Measurements from ENCODE around the gene RNPEPL1.
"Not testable (repeated sequence)": the region's sequence is repeated elsewhere in the genome, so short reads cannot be mapped to it uniquely, and the experiment has no call there.

RNPEPL1 gene, protein sequence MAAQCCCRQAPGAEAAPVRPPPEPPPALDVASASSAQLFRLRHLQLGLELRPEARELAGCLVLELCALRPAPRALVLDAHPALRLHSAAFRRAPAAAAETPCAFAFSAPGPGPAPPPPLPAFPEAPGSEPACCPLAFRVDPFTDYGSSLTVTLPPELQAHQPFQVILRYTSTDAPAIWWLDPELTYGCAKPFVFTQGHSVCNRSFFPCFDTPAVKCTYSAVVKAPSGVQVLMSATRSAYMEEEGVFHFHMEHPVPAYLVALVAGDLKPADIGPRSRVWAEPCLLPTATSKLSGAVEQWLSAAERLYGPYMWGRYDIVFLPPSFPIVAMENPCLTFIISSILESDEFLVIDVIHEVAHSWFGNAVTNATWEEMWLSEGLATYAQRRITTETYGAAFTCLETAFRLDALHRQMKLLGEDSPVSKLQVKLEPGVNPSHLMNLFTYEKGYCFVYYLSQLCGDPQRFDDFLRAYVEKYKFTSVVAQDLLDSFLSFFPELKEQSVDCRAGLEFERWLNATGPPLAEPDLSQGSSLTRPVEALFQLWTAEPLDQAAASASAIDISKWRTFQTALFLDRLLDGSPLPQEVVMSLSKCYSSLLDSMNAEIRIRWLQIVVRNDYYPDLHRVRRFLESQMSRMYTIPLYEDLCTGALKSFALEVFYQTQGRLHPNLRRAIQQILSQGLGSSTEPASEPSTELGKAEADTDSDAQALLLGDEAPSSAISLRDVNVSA

DNA sequence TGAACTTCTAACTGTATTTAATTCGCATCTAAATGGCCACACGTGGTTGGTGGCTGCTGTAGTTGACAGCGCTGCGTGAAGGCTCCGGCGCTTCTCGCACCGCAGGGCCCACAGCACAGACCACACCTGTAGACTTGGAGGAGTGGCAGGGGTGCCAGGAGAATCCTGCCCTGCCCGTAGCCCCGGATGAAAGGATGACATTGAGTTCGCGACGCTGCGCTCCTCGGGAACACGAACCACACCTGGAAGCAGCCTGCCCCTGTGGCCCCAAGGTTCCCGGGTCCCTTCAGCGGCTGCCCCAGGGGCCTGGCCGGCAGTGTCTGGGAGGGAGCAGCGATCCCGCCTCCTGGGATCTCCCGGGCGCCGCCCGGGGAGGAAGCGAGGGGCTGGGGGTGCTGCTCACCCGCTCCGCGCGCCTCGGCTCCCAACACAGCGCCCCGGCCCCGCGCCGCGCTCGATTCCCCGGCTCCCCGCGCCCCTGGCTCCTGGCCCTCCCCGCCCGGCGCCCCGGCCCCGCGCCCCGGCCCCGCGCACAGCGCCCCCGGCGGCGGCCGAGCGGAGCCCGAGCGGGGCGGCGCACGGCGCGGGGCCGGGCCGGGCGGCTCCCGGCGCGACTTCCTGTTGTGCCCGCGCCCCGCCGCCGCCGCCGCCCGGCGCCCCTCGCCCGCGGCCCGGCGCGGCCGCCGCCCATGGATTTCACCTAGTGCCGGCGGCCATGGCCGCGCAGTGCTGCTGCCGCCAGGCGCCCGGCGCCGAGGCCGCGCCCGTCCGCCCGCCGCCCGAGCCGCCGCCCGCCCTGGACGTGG, at the start of gene RNPEPL1:
TSS of gene RNPEPL1 (plus strand) at position 613 of the 806 bp plus-strand sequence. CDS start at position 716, 103 bp downstream.
- DNase-seq (ENCODE audit: low read depth) = peak; percentile 51

- no peak for DNase-seq (ENCODE audit: low read depth)
These were observed 49.3 kb upstream of the RNPEPL1 start for GRCh38 chr2:240518981-240519380.

DNA sequence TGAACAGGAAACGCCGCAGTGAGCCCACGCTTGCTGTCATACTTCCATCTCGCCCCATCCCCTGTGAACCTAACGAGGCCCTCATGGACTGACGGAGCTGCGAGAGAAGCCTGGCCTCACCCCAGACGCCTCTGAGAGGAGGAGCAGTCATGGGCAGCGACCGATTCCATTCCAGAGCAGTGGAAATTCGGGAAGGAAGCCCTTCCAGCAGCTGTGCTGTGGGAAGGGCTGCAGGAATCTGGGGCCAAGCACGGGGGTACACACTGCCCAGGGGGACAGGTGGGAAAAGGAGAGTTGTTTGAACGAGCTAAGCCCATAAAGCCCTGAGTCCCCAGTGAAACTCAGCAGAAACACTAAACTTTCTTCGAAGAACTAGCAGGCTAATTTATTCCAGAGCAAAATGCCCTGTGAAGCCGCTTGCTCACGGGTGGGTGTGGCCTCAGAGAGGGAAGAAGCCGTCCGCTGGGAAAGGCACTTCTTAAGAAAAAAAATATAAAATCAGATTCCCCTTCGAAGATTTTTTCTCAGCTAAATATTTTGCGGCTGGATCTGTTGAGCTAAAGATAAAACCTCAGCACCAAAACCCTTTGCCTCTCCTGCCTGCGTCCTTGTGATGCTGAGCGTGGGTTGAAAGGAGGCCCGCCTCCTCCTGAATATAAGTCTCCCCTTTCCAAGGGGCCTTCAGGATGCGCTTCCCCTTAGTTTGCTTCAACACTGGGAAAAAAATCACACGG, 48.7 kb upstream of the RNPEPL1 start:
- no peak for DNase-seq (ENCODE audit: low read depth)

- no peak for DNase-seq (ENCODE audit: low read depth)
These were observed 47.9 kb upstream of the RNPEPL1 start for GRCh38 chr2:240520130-240520973.

DNA sequence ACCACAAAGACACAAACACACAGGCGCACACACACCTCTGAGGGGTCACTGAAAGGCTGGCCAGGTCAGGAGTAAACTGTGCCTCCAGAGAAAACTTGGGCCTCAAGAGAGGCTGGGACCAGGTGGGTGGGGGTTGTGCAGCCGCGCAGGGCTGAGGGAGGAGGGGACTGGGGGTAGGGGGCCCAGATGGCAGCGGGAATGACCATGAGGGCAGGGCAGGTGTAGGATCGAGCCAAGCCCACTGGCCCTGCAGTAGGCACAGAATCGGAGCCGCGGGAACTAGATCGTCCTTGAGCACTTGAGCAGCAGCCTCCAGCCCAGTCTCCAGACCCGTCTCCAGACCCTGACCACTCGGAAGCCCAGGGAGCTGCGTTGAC, 47.3 kb upstream of the RNPEPL1 start:
- DNase-seq (ENCODE audit: low read depth) = no peak

- not testable (repeated sequence) for DNase-seq (ENCODE audit: low read depth)
These were observed 46.4 kb upstream of the RNPEPL1 start for GRCh38 chr2:240521885-240522284.

DNA sequence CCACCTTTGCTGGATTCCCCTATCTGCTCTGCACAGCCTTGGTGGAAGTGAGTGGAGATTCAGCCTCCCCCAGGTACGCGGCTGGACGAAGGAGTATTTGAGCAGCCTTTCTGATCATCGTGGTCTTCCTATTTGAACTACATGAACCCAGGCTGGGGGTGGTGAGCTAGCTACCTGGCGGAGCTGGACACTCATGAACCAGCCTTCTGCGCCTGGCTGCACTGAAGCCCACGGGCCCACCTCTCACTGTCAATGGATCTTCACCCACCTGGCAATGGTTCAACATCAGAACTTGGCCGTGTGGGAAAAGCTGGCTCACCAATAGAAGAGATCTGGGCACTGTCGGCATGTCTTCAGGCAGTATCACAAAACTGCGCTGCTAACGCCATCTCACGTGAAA, 45.9 kb upstream of the RNPEPL1 start:
- DNase-seq (ENCODE audit: low read depth) = no peak

GRCh38 chr2:240523451-240524281, 44.6 kb upstream of the RNPEPL1 start:
- DNase-seq (ENCODE audit: low read depth) = no peak

- DNase-seq (ENCODE audit: low read depth) = no peak
These were observed 43.1 kb upstream of the RNPEPL1 start for GRCh38 chr2:240524963-240525718.

- DNase-seq (ENCODE audit: low read depth) = no peak
These were observed 42.5 kb upstream of the RNPEPL1 start for GRCh38 chr2:240525802-240526201.

DNA sequence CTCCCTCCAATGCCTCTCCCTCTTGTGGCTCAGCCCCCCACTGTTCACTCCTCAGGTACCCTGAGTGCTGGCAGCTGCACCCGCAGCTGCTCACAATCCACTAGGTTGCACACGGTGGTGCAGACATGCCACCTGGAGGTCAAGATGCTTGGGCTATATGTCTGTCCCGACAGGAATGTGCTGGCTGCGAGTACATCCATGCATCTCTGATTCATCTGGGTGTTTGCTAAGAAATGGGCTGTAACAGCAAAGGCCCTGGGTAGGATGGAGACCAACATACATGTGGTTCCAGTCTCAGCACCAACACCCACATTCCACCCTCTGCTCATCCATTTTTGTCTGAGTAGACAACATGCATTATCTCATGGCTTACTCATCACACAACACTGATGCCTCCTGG, 41.8 kb upstream of the RNPEPL1 start:
- no peak for DNase-seq (ENCODE audit: low read depth)

DNA sequence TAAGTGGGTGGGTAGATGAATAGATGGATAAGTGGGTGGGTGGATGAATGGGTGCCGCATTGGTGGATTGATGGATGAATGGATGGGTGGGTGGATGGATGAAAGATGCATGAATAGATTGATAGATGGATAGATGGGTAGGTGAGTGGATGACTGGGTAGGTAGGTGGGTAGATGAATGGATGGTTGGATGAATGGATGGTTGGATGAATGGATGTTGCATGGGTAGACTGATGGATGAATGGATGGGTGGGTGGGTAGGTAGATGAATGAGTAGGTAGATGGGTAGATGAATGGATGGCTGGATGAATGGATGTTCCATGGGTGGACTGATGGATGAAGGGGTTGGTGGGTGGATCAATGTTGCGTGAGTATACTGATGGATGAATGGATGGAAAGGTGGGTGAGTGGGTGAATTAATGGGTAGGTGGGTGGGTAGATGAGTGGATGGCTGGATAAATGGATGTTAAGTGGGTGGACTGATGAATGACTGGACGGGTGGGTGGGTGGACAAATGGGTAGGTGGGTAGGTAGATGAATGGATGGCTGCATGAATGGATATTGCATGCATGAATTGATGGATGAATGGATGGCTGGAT, 41.0 kb upstream of the RNPEPL1 start:
- DNase-seq (ENCODE audit: low read depth) = no peak

DNA sequence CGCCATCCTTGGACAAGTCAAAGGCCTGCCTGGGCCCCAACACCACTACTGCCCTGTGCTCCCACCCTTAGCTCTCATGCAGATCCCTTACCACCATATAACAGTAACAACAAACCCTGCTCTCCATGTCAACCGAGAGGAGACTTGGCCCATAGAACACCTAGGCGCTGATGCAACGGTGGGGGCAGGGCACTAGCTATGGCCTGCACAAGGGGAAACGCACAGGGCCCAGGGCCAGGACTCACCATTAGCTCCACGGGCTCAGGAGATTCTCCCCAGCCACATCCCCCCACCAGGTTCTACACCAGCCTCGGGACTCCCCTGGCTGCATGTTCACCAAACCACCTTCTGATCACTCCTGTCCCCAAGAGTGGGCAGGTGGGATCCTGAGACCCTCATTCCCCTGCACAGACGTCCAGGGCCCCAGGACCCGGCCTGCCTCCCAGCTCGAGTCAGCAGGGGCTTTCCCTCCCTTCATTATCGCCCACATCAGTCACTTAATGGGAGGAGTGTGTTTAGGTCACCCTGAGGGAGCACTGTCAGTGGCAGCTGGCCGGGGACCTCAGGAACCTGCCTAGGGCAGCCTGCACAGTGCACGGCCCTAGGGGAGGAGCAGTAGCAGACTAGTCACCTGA, 39.8 kb upstream of the RNPEPL1 start:
- no peak for DNase-seq (ENCODE audit: low read depth)

DNA sequence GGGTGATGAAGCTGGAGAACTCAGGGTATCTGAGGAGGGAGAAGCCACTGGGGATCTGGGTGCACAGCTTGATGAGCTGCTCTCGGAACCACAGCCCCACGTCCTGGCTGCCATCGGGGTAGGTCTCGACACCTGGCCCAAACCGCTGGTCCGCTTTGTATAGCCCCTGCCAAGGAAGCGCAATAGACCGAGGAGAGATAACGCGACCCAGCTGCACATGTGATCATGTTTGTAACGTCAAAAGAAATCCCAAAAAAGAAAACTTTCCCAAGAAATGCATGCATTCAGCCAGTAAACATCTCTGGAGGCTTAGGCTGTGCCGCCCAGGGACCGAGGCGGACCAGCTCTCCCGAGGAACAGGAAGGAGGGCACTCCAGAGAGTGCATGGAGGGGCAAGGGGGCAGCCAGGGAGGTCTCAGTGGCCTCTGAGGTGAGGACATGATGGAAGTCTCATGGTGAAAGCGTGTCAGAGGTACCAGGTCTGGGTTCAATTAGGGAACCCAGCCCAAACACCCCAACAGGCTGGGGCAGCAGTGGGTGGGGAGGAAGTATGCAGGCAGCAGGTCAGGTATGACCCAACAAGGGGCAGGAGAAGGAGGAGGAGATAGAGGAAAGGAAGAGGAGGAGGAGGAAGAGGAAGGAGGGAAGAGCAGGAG, 38.8 kb upstream of the RNPEPL1 start:
- DNase-seq (ENCODE audit: low read depth) = no peak

GRCh38 chr2:240530181-240530580, 38.1 kb upstream of the RNPEPL1 start:
- no peak for DNase-seq (ENCODE audit: low read depth)

- DNase-seq (ENCODE audit: low read depth) = no peak
These were observed 37.2 kb upstream of the RNPEPL1 start for GRCh38 chr2:240531038-240531437.

GRCh38 chr2:240532031-240532775, 36.1 kb upstream of the RNPEPL1 start:
- no peak for DNase-seq (ENCODE audit: low read depth)
